Epithelial cell of prostate (primary cell): Measurements from ENCODE around the gene PAQR4.

Experiments used
- DNase-seq: peaks from one replicate; pipeline ENCODE4 v3.0.0-alpha.2; 2011; ENCODE audit warnings: low read depth, low spot score
- H3K27ac ChIP-seq: fragments of 450-650 bp; 2 replicates; pipeline ENCODE4 v1.5.1; 2017; ENCODE audit warnings: mild to moderate bottlenecking

The PAQR4 gene

DNA sequence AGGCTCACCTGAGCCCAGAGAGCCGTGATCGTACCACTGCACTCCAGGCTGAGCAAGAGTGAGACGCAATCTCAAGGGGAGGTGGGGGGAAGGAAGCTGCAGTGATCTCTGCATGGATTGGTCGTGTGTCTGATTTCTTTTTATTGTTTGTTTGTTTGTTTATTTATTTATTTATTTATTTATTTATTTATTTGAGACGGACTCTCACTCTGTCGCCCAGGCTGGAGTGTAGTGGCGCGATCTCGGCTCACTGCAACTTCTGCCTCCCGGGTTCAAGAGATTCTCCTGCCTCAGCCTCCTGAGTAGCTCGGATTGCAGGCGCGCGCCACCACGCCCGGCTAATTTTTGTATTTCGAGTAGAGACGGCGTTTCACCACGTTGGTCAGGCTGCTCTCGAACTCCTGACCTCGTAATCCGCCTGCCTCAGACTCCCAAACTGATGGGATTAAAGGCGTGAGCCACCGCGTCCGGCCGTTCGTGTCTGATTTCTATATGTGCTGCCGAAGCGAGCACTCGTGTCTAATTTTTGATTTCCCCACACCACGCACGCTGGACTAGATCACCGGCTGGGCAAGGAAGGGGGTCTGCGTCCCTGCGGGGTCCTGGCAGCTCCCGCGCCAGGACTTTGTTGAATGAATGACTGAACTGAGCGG, 50.6 kb downstream of the PAQR4 start:
- H3K27ac ChIP-seq = peak overlapping the region; percentile 99
- no peak for DNase-seq

DNA sequence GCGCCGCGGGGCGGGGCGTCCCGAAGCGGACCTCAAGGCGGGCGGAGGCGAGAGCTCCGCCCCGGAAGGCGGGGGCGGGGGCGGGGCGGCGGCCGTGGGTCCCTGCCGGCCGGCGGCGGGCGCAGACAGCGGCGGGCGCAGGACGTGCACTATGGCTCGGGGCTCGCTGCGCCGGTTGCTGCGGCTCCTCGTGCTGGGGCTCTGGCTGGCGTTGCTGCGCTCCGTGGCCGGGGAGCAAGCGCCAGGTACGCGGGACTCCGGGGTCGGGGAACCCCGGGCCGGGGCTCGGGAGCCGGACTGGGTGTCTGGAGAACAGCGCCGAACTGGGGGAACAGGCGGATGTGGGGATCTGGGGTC, 51.1 kb downstream of the PAQR4 start, which contains the start of gene TNFRSF12A:
TSS of gene TNFRSF12A (plus strand) at position 122 of the 357 bp plus-strand sequence. CDS start at position 152, 30 bp downstream.
- peak within 1 kb of the TSS; percentile 99 for H3K27ac ChIP-seq
- DNase-seq = no peak

DNA sequence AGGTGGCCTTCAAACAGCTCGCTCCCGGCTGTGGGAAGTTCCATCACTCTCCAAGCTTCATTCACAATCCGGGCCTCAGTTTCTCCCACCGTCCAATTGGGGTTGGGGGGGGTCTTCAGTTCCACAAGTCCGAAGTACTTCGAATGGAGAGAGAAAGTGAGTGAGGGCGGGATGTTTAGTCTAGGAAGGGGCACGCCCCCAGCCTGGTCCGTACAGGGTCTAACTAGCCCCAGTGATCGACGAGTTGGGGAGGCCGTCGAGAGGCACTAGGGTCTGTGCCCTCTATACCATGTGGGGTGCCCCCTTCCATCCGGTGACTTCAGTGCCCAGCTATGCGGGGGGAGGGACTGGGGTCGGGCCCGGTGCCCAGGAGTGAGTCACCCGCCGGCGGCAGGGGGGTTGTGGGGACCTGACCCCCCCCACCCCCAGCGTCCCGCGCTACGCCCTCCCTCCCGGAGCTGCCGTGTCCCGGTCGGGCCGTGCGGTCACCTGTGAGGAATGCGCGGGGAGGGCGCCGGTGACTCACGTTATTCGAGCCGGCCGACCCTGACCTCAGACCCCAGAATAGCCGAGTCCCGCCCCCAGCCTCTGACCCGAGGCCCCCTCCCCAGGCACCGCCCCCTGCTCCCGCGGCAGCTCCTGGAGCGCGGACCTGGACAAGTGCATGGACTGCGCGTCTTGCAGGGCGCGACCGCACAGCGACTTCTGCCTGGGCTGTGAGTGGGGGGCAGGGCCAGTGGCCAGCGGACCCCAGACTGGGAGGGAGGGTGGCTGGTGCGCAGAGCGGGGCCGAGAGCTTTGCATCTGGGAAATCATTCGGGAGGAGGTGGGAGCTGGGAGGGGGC, 51.7 kb downstream of the PAQR4 start:
- DNase-seq = peak; percentile 64
- H3K27ac ChIP-seq = peak overlapping the region; percentile 99

DNA sequence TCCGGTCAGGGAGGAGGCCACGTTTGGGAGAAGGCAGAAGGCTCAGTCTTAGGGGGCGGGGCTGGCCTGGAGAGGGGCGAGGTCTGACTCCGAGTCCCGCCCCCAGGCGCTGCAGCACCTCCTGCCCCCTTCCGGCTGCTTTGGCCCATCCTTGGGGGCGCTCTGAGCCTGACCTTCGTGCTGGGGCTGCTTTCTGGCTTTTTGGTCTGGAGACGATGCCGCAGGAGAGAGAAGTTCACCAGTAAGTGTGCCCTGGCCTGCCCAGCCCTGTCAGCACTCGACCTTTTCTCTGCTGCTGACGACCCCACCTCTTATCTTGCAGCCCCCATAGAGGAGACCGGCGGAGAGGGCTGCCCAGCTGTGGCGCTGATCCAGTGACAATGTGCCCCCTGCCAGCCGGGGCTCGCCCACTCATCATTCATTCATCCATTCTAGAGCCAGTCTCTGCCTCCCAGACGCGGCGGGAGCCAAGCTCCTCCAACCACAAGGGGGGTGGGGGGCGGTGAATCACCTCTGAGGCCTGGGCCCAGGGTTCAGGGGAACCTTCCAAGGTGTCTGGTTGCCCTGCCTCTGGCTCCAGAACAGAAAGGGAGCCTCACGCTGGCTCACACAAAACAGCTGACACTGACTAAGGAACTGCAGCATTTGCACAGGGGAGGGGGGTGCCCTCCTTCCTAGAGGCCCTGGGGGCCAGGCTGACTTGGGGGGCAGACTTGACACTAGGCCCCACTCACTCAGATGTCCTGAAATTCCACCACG, 52.5 kb downstream of the PAQR4 start:
- H3K27ac ChIP-seq = peak overlapping the region; percentile 99
- DNase-seq = peak; percentile 86

DNA sequence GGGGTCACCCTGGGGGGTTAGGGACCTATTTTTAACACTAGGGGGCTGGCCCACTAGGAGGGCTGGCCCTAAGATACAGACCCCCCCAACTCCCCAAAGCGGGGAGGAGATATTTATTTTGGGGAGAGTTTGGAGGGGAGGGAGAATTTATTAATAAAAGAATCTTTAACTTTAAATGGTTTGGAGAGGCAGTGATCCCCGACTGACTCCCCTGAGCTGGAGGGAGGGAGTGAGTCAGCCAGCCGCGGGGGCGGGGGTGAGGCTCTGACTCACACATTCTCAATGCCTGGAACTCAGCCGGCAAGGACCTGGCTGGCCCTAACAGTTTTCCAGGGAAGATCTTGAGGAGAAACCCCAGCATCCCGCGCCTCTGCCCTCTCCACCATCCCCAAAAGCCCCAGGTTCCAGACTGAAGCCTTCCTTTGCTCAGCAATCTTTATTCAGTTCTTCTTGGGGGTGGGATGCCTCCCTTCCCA, 53.1 kb downstream of the PAQR4 start:
- H3K27ac ChIP-seq = peak overlapping the region; percentile 99
- DNase-seq = peak; percentile 74

DNA sequence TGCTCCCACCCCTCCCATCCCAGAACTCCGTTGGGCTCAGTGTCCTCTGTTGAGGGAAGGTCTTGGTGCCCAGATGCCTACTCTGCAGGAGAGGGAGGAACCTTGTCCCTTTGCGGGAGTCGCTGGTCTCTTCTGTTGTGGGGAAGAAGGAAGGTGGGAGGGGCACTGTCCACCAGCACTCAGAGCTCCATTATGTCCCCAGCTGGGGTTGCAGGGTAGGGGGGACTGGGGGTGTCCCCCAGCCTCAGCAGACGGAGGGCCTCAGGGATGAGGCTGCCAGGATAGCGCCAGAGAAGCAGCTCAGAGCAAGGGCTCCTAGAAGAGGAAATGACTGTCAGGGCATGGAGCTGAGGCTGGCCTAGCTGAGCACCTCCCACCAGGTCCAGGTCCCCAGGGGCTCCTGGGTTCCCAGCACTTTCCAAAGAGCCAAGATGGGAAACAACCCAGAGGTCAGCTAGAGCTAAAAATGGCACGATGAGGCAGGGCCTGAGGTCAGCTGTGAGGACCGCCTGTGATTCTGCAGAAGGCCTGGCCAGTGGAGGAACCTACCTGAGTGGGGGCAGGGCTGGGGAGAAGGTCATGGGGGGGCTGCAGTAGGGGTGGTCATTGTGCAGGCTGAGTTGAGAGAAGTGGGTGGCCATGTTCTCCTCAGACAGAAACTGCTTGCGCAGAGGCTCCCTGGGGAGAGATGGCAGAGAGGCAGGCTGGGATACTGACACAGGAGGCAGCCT, 53.7 kb downstream of the PAQR4 start:
- no peak for DNase-seq
- peak overlapping the region; percentile 99 for H3K27ac ChIP-seq
